VCaP (cell line): ENCODE measurements around the gene IGSF8.
"Not testable (repeated sequence)": the region's sequence is repeated elsewhere in the genome, so short reads cannot be mapped to it uniquely, and the experiment has no call there.

Experiments used
- H3K27ac ChIP-seq: fragments of 450-650 bp; 2 replicates; pipeline ENCODE4 v1.5.1; 2017
- TF ChIP-seq, protein P1 (sequence below): fragments of 450-650 bp; conservative IDR thresholded peaks from 2 replicates; pipeline ENCODE4 v1.5.1; 2017; ENCODE audit warnings: mild to moderate bottlenecking, moderate library complexity

Gene IGSF8

GRCh38 chr1:160058087-160058486 lies 40.3 kb downstream of the IGSF8 start:
- TF ChIP-seq, protein P1, sequence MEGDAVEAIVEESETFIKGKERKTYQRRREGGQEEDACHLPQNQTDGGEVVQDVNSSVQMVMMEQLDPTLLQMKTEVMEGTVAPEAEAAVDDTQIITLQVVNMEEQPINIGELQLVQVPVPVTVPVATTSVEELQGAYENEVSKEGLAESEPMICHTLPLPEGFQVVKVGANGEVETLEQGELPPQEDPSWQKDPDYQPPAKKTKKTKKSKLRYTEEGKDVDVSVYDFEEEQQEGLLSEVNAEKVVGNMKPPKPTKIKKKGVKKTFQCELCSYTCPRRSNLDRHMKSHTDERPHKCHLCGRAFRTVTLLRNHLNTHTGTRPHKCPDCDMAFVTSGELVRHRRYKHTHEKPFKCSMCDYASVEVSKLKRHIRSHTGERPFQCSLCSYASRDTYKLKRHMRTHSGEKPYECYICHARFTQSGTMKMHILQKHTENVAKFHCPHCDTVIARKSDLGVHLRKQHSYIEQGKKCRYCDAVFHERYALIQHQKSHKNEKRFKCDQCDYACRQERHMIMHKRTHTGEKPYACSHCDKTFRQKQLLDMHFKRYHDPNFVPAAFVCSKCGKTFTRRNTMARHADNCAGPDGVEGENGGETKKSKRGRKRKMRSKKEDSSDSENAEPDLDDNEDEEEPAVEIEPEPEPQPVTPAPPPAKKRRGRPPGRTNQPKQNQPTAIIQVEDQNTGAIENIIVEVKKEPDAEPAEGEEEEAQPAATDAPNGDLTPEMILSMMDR: no peak
- H3K27ac ChIP-seq: no peak overlapping the region

GRCh38 chr1:160056648-160057169 lies 41.7 kb downstream of the IGSF8 start:
- TF ChIP-seq, protein P1: no peak

GRCh38 chr1:160053548-160054365 lies 44.7 kb downstream of the IGSF8 start:
- H3K27ac ChIP-seq: no peak overlapping the region
- TF ChIP-seq, protein P1: no peak

More at GRCh38 chr1:160056648-160057169, 41.7 kb downstream of the IGSF8 start:
- no peak overlapping the region for H3K27ac ChIP-seq

GRCh38 chr1:160052936-160053335 lies 45.5 kb downstream of the IGSF8 start:
- TF ChIP-seq, protein P1: no peak
- H3K27ac ChIP-seq: no peak overlapping the region

DNA sequence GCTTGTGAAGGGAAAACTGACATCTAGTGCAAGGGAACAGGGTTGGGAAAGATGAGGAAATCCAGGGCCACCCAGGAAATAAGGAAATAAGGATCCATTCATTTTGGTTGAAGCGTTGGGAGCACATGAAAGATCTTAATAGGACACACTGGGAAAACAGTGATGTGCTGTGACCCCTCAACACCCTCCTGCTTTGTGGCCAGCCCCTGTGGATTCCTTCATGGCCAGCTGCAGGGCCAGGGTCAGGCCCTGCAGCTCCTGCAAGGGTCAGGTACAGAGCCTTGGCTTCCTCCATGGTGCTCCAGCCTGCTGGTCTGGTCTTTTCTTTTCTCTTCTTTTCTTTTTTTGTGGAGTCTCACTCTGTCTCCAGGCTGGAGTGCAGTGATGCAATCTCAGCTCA lies 47.8 kb downstream of the IGSF8 start:
- TF ChIP-seq, protein P1: no peak
- H3K27ac ChIP-seq: no peak overlapping the region

GRCh38 chr1:160050182-160050581 lies 48.2 kb downstream of the IGSF8 start:
- H3K27ac ChIP-seq: not testable (repeated sequence)

DNA sequence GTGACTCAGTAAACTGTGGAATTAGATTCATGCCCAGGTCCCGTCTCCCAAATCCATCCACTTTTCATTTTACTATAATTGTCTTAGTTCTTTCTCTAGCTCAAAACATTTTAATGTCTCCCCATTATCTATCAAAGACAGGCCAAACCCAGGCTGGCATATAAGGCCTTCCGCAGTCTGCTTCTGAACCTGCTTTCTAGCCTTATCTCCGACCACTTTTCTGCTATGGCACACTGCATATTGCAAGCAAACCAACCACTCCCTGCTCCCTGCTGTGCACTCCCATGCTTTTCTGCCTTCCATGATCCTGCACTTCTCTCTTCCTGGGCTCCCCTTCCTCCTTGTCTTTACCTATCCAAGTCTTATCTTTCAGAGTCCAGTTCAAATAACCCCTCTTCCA lies 49.3 kb downstream of the IGSF8 start:
- TF ChIP-seq, protein P1: no peak
- H3K27ac ChIP-seq: no peak overlapping the region

- no peak overlapping the region for H3K27ac ChIP-seq
- TF ChIP-seq, protein P1: no peak
Measured at GRCh38 chr1:160048335-160048734, 50.1 kb downstream of the IGSF8 start.
